ENCODE results near the gene TRPM5.
"Not testable (repeated sequence)": the region's sequence is repeated elsewhere in the genome, so short reads cannot be mapped to it uniquely, and the experiment has no call there.

TRPM5 gene

DNA sequence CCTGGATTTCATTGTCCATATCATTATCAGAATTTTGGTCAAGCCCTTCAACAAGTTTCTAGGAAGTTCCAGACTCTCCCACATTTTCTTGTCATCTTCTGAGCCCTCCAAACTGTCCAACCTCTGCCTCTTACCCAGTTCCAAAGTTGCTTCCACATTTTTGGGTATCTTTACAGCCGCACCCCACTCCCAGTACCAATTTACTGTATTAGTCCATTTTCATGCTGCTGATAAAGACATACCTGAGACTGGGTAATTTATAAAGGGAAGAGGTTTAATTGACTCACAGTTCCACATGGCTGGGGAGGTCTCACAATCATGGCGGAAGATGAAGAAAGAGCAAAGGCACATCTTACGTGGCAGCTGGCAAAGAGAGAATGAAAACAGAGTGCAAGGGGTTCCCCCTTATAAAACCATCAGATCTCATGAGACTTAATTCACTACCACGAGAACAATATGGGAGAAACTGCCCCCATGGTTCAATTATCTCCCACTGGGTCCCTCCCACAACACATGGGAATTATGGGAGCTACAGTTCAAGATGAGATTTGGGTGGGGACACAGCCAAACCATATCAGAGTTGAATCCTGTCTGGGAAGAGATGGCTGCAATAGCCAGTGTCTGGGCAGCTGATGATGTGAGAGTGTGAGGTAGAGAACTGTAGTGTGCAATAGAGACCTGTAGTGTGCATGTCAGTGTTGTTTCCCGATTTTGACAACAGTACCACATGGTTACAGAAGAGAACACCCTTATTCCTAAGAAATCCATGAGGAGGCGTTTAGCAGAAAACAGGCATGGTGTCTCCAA, 36.0 kb upstream of the TRPM5 start:
- not testable (repeated sequence) for H3K36me3 ChIP-seq (ENCODE audit: control insufficient read depth in 5 of 5, insufficient read depth in 5 of 5, low read length in 5 of 5); H3K27ac ChIP-seq (ENCODE audit: low read depth, low read length); H3K9me3 ChIP-seq (ENCODE audit: control insufficient read depth in 5 of 5, low read length in 5 of 5); H3K9ac ChIP-seq (ENCODE audit: low read length in 5 of 5); H3K4me3 ChIP-seq (ENCODE audit: low read depth in 1 of 5, low read length in 5 of 5)
- Histone ChIP-seq H3K4me1 (ENCODE audit: control insufficient read depth in 5 of 5, insufficient read depth in 5 of 5, low read length in 5 of 5) (peaks cover 0 to 30% (median 8%) of the 10 kb centered on the region in 5 donors), H3K27me3 (ENCODE audit: control insufficient read depth in 5 of 5, insufficient read depth in 4 of 5, low read length in 5 of 5) (peaks cover 0 to 13% (median 8%) of the 10 kb centered on the region in 5 donors)

DNA sequence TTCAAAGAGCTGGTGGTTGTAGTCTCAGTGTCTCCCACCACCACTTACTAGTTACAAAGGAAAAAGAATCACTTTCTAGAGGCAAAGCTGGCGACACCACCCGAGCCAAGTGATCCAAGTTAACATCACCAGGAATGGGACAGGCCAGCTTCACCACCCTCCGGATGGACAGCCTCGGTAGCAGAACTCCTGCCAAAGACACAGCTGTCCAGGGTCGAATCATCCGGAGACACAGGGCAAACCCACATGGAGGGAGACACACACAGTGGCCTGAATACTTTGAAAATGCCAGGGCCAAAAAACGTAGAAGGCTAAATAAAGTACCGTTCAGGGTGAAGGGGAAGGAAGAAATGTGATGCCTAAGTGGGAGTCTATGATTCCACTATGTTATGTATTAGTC, 33.6 kb upstream of the TRPM5 start:
- Histone ChIP-seq H3K4me1 (ENCODE audit: control insufficient read depth in 5 of 5, insufficient read depth in 5 of 5, low read length in 5 of 5) (peaks cover 0 to 20% (median 8%) of the 10 kb centered on the region in 5 donors), H3K9ac (ENCODE audit: low read length in 5 of 5) (no peak overlapping the region), H3K36me3 (ENCODE audit: control insufficient read depth in 5 of 5, insufficient read depth in 5 of 5, low read length in 5 of 5) (no peaks in the 10 kb centered on the region), H3K9me3 (ENCODE audit: control insufficient read depth in 5 of 5, low read length in 5 of 5) (peaks cover 0 to 8% (median 2%) of the 10 kb centered on the region in 5 donors), H3K27me3 (ENCODE audit: control insufficient read depth in 5 of 5, insufficient read depth in 4 of 5, low read length in 5 of 5) (peaks cover 8 to 14% (median 10%) of the 10 kb centered on the region in 5 donors), H3K4me3 (ENCODE audit: low read depth in 1 of 5, low read length in 5 of 5) (no peak overlapping the region), H3K27ac (ENCODE audit: low read depth, low read length) (no peak overlapping the region)

DNA sequence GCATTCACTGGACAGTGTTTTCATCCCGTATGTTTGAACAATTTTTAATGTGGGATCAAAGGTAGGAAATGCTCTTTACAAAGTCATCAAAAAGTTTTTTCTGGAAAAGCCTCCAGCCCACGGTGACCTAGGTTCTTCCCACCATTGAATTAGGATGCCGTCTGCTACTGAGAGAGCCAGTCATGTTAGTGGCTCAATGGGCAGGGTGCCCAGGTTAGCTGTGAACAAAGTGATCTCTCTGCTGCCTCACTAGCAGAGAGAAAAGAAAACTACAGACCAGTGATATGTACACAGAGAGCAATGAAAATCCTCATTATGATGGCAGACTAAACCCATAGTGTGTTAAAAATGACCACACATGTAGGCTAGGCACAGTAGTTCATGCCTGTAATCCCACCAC, 32.9 kb upstream of the TRPM5 start:
- H3K27me3 ChIP-seq (ENCODE audit: control insufficient read depth in 5 of 5, insufficient read depth in 4 of 5, low read length in 5 of 5): peaks cover 6 to 14% (median 10%) of the 10 kb centered on the region in 5 donors
- peaks cover 0 to 8% (median 2%) of the 10 kb centered on the region in 5 donors for H3K9me3 ChIP-seq (ENCODE audit: control insufficient read depth in 5 of 5, low read length in 5 of 5)
- H3K9ac ChIP-seq (ENCODE audit: low read length in 5 of 5): no peak overlapping the region
- H3K4me3 ChIP-seq (ENCODE audit: low read depth in 1 of 5, low read length in 5 of 5): no peak overlapping the region
- no peaks in the 10 kb centered on the region for H3K36me3 ChIP-seq (ENCODE audit: control insufficient read depth in 5 of 5, insufficient read depth in 5 of 5, low read length in 5 of 5)
- H3K4me1 ChIP-seq (ENCODE audit: control insufficient read depth in 5 of 5, insufficient read depth in 5 of 5, low read length in 5 of 5): peaks cover 0 to 13% (median 4%) of the 10 kb centered on the region in 5 donors
- H3K27ac ChIP-seq (ENCODE audit: low read depth, low read length): no peak overlapping the region

DNA sequence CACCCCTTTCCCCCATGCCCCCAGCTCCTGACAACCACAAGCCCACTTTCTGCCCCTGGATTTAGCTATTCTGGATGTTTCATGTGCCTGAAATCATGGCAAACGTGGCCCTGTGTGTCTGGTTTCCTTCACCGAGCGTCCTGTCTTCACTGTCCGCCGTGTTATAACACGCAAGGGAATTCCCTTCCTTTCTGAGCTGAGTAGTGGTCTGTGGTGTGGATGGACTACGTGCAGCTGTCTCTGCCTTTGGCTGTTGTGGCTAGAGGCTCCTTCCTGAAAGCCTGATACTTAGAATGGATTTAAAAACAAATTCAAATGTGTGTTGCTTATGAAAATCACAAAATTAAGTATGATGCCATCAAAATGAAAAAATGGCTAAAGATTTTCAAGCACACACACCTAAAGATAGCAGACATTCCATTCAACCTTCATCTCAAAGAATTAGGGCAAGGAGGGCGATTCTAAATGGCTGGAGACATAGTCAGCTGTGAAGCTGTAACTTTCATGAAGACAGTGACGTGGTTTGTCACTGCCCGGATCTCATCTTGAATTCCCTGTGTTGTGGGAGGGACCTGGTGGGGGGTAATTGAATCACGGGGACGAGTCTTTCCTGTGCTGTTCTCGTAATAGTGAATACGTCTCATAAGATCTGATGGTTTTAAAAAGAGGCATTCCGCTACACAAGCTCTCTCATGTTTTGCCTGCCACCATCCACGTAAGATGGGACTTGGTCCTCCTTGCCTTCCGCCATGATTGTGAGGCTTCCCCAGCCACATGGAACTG, 31.0 kb upstream of the TRPM5 start:
- Histone ChIP-seq H3K36me3 (ENCODE audit: control insufficient read depth in 5 of 5, insufficient read depth in 5 of 5, low read length in 5 of 5) (no peaks in the 10 kb centered on the region), H3K4me1 (ENCODE audit: control insufficient read depth in 5 of 5, insufficient read depth in 5 of 5, low read length in 5 of 5) (no peaks in the 10 kb centered on the region), H3K4me3 (ENCODE audit: low read depth in 1 of 5, low read length in 5 of 5) (no peak overlapping the region), H3K27ac (ENCODE audit: low read depth, low read length) (no peak overlapping the region), H3K9me3 (ENCODE audit: control insufficient read depth in 5 of 5, low read length in 5 of 5) (peaks cover 0 to 4% (median 0%) of the 10 kb centered on the region in 5 donors), H3K27me3 (ENCODE audit: control insufficient read depth in 5 of 5, insufficient read depth in 4 of 5, low read length in 5 of 5) (peaks cover 10 to 14% (median 11%) of the 10 kb centered on the region in 5 donors), H3K9ac (ENCODE audit: low read length in 5 of 5) (no peak overlapping the region)

DNA sequence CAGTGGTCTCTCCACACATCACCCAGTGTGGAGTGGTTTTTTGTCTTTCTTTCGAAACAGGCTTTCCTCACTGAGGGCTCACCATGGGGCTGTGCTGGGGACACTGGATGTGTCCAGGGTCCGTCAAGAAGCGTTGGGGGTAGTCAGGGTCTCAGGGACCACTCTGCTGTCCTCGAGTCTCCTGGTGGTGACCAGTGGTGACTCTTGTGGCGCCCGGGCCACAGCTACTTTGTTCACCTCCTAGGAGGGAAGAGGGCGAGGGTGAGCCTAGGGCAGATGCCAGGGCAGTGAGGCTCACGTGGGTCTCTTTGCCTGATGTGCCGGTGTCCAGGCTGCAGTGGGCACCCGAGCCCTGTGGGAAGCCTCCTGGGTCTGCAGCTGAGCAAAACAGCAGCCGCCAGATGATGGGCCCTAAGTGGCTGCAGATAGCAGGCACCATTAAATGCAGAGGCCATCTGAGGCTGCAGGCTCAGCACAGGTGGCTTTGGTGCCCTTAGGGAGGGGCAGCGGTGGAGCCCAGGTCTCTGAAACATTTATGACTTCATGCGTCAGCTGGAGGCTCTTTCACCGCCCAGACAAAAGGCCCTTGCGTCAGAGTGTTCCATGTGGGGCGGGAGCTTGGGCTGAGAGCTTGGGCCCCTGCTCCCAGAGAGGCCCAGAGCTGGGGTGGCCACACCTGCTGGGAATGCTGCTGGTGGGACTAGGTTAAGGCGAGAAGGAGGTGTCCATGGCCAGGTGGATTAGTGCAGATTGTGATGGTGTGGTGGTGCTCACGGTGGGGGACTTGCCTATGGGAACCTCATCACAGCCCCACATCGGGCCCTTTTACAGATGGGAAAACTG, 30.0 kb upstream of the TRPM5 start:
- H3K9ac ChIP-seq (ENCODE audit: low read length in 5 of 5): no peak overlapping the region
- no peaks in the 10 kb centered on the region for H3K4me1 ChIP-seq (ENCODE audit: control insufficient read depth in 5 of 5, insufficient read depth in 5 of 5, low read length in 5 of 5)
- H3K36me3 ChIP-seq (ENCODE audit: control insufficient read depth in 5 of 5, insufficient read depth in 5 of 5, low read length in 5 of 5): no peaks in the 10 kb centered on the region
- no peak overlapping the region for H3K4me3 ChIP-seq (ENCODE audit: low read depth in 1 of 5, low read length in 5 of 5)
- peaks cover 0 to 2% (median 0%) of the 10 kb centered on the region in 5 donors for H3K9me3 ChIP-seq (ENCODE audit: control insufficient read depth in 5 of 5, low read length in 5 of 5)
- H3K27me3 ChIP-seq (ENCODE audit: control insufficient read depth in 5 of 5, insufficient read depth in 4 of 5, low read length in 5 of 5): peaks cover 10 to 14% (median 11%) of the 10 kb centered on the region in 5 donors
- H3K27ac ChIP-seq (ENCODE audit: low read depth, low read length): no peak overlapping the region

DNA sequence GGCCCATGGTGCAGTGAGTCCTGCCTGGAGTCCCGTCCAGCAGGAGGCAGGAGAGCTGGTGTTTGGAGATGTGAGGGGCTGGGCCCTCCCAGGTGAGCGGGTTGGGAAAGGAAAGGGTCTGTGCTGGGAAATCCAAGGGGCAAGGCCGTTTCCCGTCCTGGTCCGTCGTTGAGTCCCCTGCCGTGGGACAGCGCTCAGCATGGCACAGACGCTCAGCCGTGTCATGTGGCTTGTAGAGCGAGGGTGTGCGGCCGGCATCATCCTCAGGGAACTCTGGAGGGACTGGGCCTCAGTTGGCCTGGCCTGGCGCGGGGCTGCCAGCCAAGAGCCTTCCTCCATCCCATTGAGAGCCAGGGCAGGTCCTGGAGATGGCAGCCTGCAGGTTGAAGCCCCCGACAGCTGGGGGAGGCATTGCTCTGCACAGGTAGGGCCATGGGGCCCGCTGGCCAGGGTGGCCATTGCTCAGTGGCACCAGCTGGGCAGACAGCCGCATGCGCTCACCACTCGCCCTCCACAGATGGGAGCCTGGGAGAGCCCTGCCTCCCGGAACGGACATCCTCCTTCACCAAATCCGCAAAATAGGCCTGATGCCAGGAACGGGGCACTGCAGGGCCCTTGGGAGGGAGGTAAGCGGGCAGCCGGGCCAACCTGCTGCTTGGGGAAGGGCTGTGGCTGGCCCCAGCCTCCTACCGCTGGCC, 29.2 kb upstream of the TRPM5 start:
- Histone ChIP-seq H3K9ac (ENCODE audit: low read length in 5 of 5) (no peak overlapping the region), H3K4me3 (ENCODE audit: low read depth in 1 of 5, low read length in 5 of 5) (no peak overlapping the region), H3K27ac (ENCODE audit: low read depth, low read length) (no peak overlapping the region), H3K27me3 (ENCODE audit: control insufficient read depth in 5 of 5, insufficient read depth in 4 of 5, low read length in 5 of 5) (peaks cover 10 to 14% (median 11%) of the 10 kb centered on the region in 5 donors), H3K36me3 (ENCODE audit: control insufficient read depth in 5 of 5, insufficient read depth in 5 of 5, low read length in 5 of 5) (no peaks in the 10 kb centered on the region), H3K4me1 (ENCODE audit: control insufficient read depth in 5 of 5, insufficient read depth in 5 of 5, low read length in 5 of 5) (no peaks in the 10 kb centered on the region), H3K9me3 (ENCODE audit: control insufficient read depth in 5 of 5, low read length in 5 of 5) (peaks cover 0 to 5% (median 0%) of the 10 kb centered on the region in 5 donors)

DNA sequence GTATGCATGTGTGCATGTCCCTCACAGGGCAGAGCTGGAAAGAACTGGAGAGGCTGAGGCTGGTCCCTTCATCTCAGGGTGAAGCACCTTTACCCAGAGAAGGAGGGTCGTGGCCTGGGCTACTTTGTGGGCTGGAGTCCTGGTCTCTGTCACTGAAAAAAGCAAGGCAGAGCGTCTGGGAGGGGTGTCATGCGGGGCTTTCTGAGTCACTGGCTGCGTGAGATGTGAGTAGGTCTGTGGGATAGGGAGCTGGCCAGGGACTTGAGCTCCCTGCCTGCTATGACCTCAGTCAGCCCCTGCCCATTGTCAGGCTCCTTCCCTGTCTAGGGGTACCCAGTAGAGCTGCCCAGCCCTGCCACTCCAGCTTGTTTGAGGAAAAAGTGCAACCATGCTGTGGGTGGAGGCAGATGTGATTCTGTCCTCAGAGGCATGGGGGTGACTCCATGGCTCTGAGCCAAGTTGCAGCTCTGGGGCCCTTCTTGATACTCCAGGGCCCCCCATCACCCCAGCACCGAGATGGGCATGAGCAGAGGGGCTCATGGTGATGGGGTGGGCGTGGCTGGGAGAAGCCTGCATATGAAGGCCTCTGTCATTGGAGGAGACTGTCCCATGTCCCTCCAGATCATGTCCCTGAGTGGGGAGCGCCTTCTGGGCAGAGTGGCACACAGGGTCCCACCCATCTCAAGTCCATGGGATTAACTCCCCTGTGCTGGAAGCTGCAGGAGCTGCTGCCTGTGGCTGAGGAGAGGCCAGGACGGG, 28.3 kb upstream of the TRPM5 start:
- Histone ChIP-seq H3K27ac (ENCODE audit: low read depth, low read length) (no peak overlapping the region), H3K4me1 (ENCODE audit: control insufficient read depth in 5 of 5, insufficient read depth in 5 of 5, low read length in 5 of 5) (peaks cover 0 to 2% (median 0%) of the 10 kb centered on the region in 5 donors), H3K36me3 (ENCODE audit: control insufficient read depth in 5 of 5, insufficient read depth in 5 of 5, low read length in 5 of 5) (no peaks in the 10 kb centered on the region), H3K27me3 (ENCODE audit: control insufficient read depth in 5 of 5, insufficient read depth in 4 of 5, low read length in 5 of 5) (peaks cover 10 to 16% (median 11%) of the 10 kb centered on the region in 5 donors), H3K9me3 (ENCODE audit: control insufficient read depth in 5 of 5, low read length in 5 of 5) (peaks cover 0 to 7% (median 0%) of the 10 kb centered on the region in 5 donors), H3K4me3 (ENCODE audit: low read depth in 1 of 5, low read length in 5 of 5) (no peak overlapping the region), H3K9ac (ENCODE audit: low read length in 5 of 5) (no peak overlapping the region)

DNA sequence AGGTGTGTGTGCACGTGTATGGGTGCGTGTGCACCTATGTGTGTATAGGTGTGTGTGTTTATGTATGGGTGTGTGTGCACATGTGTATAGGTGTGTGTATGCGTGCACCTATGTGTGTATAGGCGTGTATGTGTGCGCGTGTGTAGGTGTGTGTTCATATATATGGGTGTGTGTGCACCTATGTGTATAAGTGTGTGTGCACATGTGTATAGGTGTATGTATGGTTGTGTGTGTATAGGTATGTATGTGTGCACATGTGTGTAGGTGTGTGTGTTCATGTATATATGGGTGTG, 27.4 kb upstream of the TRPM5 start:
- peaks cover 0 to 10% (median 0%) of the 10 kb centered on the region in 5 donors for H3K4me1 ChIP-seq (ENCODE audit: control insufficient read depth in 5 of 5, insufficient read depth in 5 of 5, low read length in 5 of 5)
- no peak overlapping the region for H3K9ac ChIP-seq (ENCODE audit: low read length in 5 of 5)
- H3K27ac ChIP-seq (ENCODE audit: low read depth, low read length): no peak overlapping the region
- no peaks in the 10 kb centered on the region for H3K36me3 ChIP-seq (ENCODE audit: control insufficient read depth in 5 of 5, insufficient read depth in 5 of 5, low read length in 5 of 5)
- H3K9me3 ChIP-seq (ENCODE audit: control insufficient read depth in 5 of 5, low read length in 5 of 5): peaks cover 0 to 7% (median 0%) of the 10 kb centered on the region in 5 donors
- no peak overlapping the region for H3K4me3 ChIP-seq (ENCODE audit: low read depth in 1 of 5, low read length in 5 of 5)
- peaks cover 10 to 18% (median 11%) of the 10 kb centered on the region in 5 donors for H3K27me3 ChIP-seq (ENCODE audit: control insufficient read depth in 5 of 5, insufficient read depth in 4 of 5, low read length in 5 of 5)

All from subcutaneous abdominal adipose tissue (tissue), 5 donors.